IMR-90 (cell line): ENCODE measurements around the gene CXCL17. TPM values are rescaled to one million over a fixed set of nuclear protein-coding genes. Genes with fewer than 3 reads are reported as not detected.

Source experiments
- ATAC-seq: fragments of 200-7000 bp; cut with Tn5 transposase; 2 replicates; pipeline ENCODE4 v1.9.1; 2020; ENCODE audit warnings: low read depth, mild to moderate bottlenecking, moderate library complexity
- BruUV-seq: library from RNA; stranded (reverse); fragments of 400-500 nt; replicated peaks from 2 replicates; lab custom pipeline; 2021; lab: Mats Ljungman, UMichigan
- CTCF ChIA-PET: fragments of 300-600 bp; formaldehyde crosslinking; extraction: SDS; loops from one replicate; lab custom pipeline; 2021; ENCODE audit warnings: antibody characterized with exemption; lab: Yijun Ruan, JAX
- POLR2A ChIA-PET: fragments of 300-600 bp; sonication (Branson Sonifier 250); formaldehyde crosslinking; loops from one replicate; lab custom pipeline; 2022; ENCODE audit warnings: antibody characterized with exemption; ENCODE audit not compliant: unreplicated experiment; lab: Charles Lee
- DNase-seq: peaks from one replicate; pipeline ENCODE4 v3.0.0; 2013
- H2AFZ ChIP-seq: replicated peaks from 2 replicates; pipeline ENCODE3; 2013; ENCODE audit warnings: low read length, mild to moderate bottlenecking; ENCODE audit not compliant: poor library complexity
- H2AK5ac ChIP-seq: 2 replicates; pipeline ENCODE4 v1.6.1; 2013; ENCODE audit warnings: low read depth, low read length, inconsistent platforms
- H2AK9ac ChIP-seq: replicated peaks from 2 replicates; pipeline ENCODE3; 2013; ENCODE audit warnings: mild to moderate bottlenecking, low read depth, low read length, moderate library complexity; ENCODE audit not compliant: poor library complexity
- H2BK120ac ChIP-seq: 2 replicates; pipeline ENCODE4 v1.6.1; 2013; ENCODE audit warnings: low read depth, low read length, inconsistent platforms
- H2BK15ac ChIP-seq: 3 replicates; pipeline ENCODE4 v1.6.1; 2013; ENCODE audit warnings: low read depth, low read length, inconsistent platforms
- H2BK20ac ChIP-seq: 2 replicates; pipeline ENCODE4 v1.6.1; 2013; ENCODE audit warnings: low read depth, mild to moderate bottlenecking, inconsistent platforms, low read length, moderate library complexity
- H2BK5ac ChIP-seq: 2 replicates; pipeline ENCODE4 v1.6.1; 2013; ENCODE audit warnings: mild to moderate bottlenecking, low read depth, low read length, inconsistent platforms; ENCODE audit not compliant: poor library complexity, severe bottlenecking
- H3K14ac ChIP-seq: replicated peaks from 2 replicates; pipeline ENCODE4 v1.6.1; 2013; ENCODE audit warnings: low read depth, low read length, inconsistent platforms
- H3K18ac ChIP-seq: 2 replicates; pipeline ENCODE4 v1.6.1; 2013; ENCODE audit warnings: low read depth, low read length, control low read depth
- H3K23ac ChIP-seq: 2 replicates; pipeline ENCODE4 v1.6.1; 2013; ENCODE audit warnings: low read depth, low read length, inconsistent platforms
- H3K27ac ChIP-seq: 2 replicates; pipeline ENCODE4 v1.5.1; 2013; ENCODE audit warnings: mild to moderate bottlenecking, control low read depth, low read length; ENCODE audit not compliant: insufficient read depth
- H3K27me3 ChIP-seq: 2 replicates; pipeline ENCODE4 v1.6.1; 2013; ENCODE audit warnings: low read length; ENCODE audit not compliant: control insufficient read depth, insufficient read depth
- H3K36me3 ChIP-seq: 2 replicates; pipeline ENCODE4 v1.6.1; 2013; ENCODE audit warnings: low read length, mixed read lengths; ENCODE audit not compliant: control insufficient read depth, insufficient read depth
- H3K4ac ChIP-seq: 2 replicates; pipeline ENCODE4 v1.6.1; 2013; ENCODE audit warnings: low read depth, low read length, inconsistent platforms
- H3K4me1 ChIP-seq: 2 replicates; pipeline ENCODE4 v1.6.1; 2013; ENCODE audit warnings: low read length, mixed read lengths; ENCODE audit not compliant: control insufficient read depth, insufficient read depth
- H3K4me2 ChIP-seq: 2 replicates; pipeline ENCODE4 v1.6.1; 2013; ENCODE audit warnings: low read depth, mild to moderate bottlenecking, control low read depth, low read length, moderate library complexity
- H3K4me3 ChIP-seq: 2 replicates; pipeline ENCODE4 v1.5.1; 2013; ENCODE audit warnings: low read depth, mild to moderate bottlenecking, control low read depth, low read length, moderate library complexity; ENCODE audit not compliant: insufficient read depth
- H3K56ac ChIP-seq: 2 replicates; pipeline ENCODE4 v1.6.1; 2013; ENCODE audit warnings: low read length, inconsistent platforms; ENCODE audit not compliant: insufficient read depth; ENCODE audit errors: extremely low read depth
- H3K79me1 ChIP-seq, 2 experiments: 2 replicates each; pipeline ENCODE4 v1.6.1; 2013; ENCODE audit warnings: low read length in 2 of 2, inconsistent platforms in 1 of 2, low read depth in 1 of 2
- H3K9ac ChIP-seq: 2 replicates; pipeline ENCODE4 v1.6.1; 2013; ENCODE audit warnings: low read depth, low read length, control low read depth
- H3K9me1 ChIP-seq: 2 replicates; pipeline ENCODE4 v1.6.1; 2013; ENCODE audit warnings: low read length, inconsistent platforms; ENCODE audit not compliant: insufficient read depth
- H3K9me3 ChIP-seq: 2 replicates; pipeline ENCODE4 v1.6.1; 2013; ENCODE audit warnings: low read length; ENCODE audit not compliant: control insufficient read depth, insufficient read depth
- H4K20me1 ChIP-seq: 2 replicates; pipeline ENCODE4 v1.6.1; 2013; ENCODE audit warnings: low read length, inconsistent platforms; ENCODE audit not compliant: insufficient read depth
- H4K5ac ChIP-seq: 2 replicates; pipeline ENCODE4 v1.6.1; 2013; ENCODE audit warnings: mild to moderate bottlenecking, low read depth, low read length, control low read depth
- H4K8ac ChIP-seq, 2 experiments: 2 replicates each; pipeline ENCODE4 v1.6.1; 2013; ENCODE audit warnings: low read depth in 2 of 2, low read length in 2 of 2, control low read depth in 1 of 2, inconsistent platforms in 1 of 2
- H4K91ac ChIP-seq: 2 replicates; pipeline ENCODE4 v1.6.1; 2013; ENCODE audit warnings: low read depth, low read length, inconsistent platforms; ENCODE audit not compliant: insufficient read depth
- BHLHE40 ChIP-seq: fragments of 150-350 bp; IDR thresholded peaks from 2 replicates; pipeline ENCODE4 v1.6.1; 2016; ENCODE audit warnings: mild to moderate bottlenecking, low read depth, low read length
- CEBPB ChIP-seq: IDR thresholded peaks from 2 replicates; pipeline ENCODE4 v1.6.1; 2012; ENCODE audit warnings: low read depth, low read length, improper control_type of control experiment
- CHD1 ChIP-seq: IDR thresholded peaks from 2 replicates; pipeline ENCODE4 v1.6.1; 2012; ENCODE audit warnings: low read depth, low read length, improper control_type of control experiment
- CTCF ChIP-seq: conservative IDR thresholded peaks from 2 replicates; pipeline ENCODE4 v1.5.1; 2012; ENCODE audit warnings: mild to moderate bottlenecking, low read depth, low read length, improper control_type of control experiment
- ELK1 ChIP-seq: fragments of 150-350 bp; IDR thresholded peaks from 2 replicates; pipeline ENCODE4 v1.6.1; 2016; ENCODE audit warnings: low read depth, mild to moderate bottlenecking, low read length, moderate library complexity, borderline replicate concordance
- FOS ChIP-seq: fragments of 150-350 bp; IDR thresholded peaks from 2 replicates; pipeline ENCODE4 v1.6.1; 2016; ENCODE audit warnings: low read depth, low read length
- MAFK ChIP-seq: IDR thresholded peaks from 2 replicates; pipeline ENCODE4 v1.6.1; 2012; ENCODE audit warnings: low read depth, low read length, improper control_type of control experiment
- MAZ ChIP-seq: IDR thresholded peaks from 2 replicates; pipeline ENCODE4 v1.6.1; 2012; ENCODE audit warnings: low read depth, mild to moderate bottlenecking, low read length, improper control_type of control experiment, moderate library complexity, borderline replicate concordance
- MXI1 ChIP-seq: IDR thresholded peaks from 2 replicates; pipeline ENCODE4 v1.6.1; 2012; ENCODE audit warnings: low read depth, mild to moderate bottlenecking, low read length, moderate library complexity, borderline replicate concordance
- NFE2L2 ChIP-seq: fragments of 150-350 bp; IDR thresholded peaks from 2 replicates; pipeline ENCODE4 v1.6.1; 2016; ENCODE audit warnings: low read depth, mild to moderate bottlenecking, low read length
- POLR2A ChIP-seq: IDR thresholded peaks from 2 replicates; pipeline ENCODE4 v1.6.1; 2012; ENCODE audit warnings: mild to moderate bottlenecking, low read depth, low read length
- RAD21 ChIP-seq: IDR thresholded peaks from 2 replicates; pipeline ENCODE4 v1.6.1; 2012; ENCODE audit warnings: low read length, improper control_type of control experiment
- RCOR1 ChIP-seq: IDR thresholded peaks from 2 replicates; pipeline ENCODE4 v1.6.1; 2012; ENCODE audit warnings: mild to moderate bottlenecking, low read length, improper control_type of control experiment; ENCODE audit not compliant: insufficient replicate concordance
- RFX5 ChIP-seq: IDR thresholded peaks from 2 replicates; pipeline ENCODE4 v1.8.0; 2012; ENCODE audit warnings: low read depth, mild to moderate bottlenecking, low read length, moderate library complexity
- SMC3 ChIP-seq: fragments of 150-350 bp; IDR thresholded peaks from 2 replicates; pipeline ENCODE4 v1.6.1; 2016; ENCODE audit warnings: low read depth, mild to moderate bottlenecking, antibody characterized with exemption, low read length, moderate library complexity
- USF2 ChIP-seq: fragments of 150-350 bp; IDR thresholded peaks from 2 replicates; pipeline ENCODE4 v1.6.1; 2017; ENCODE audit warnings: mild to moderate bottlenecking, antibody characterized with exemption, low read length, low read depth
- WGBS, 2 experiments: methylation state at CpG; one replicate each; pipeline versions ENCODE4 v1.1.5 to v1.1.7; 2013; ENCODE audit warnings: missing lambda C conversion rate in 2 of 2; ENCODE audit not compliant: insufficient read length in 1 of 2; ENCODE audit errors: extremely low coverage in 2 of 2; 5-methylcytosine and 5-hydroxymethylcytosine counted together
- dilution Hi-C: fragments of 300-500 bp; cut with HindIII; formaldehyde crosslinking; loops from one replicate; pipeline ENCODE4 v1.14.3; 2018; ENCODE audit warnings: low sequenced_read_pairs; ENCODE audit not compliant: unreplicated experiment
- in situ Hi-C: fragments of 300-500 bp; cut with MboI; formaldehyde crosslinking; loops from 3 replicates; pipeline ENCODE4 v1.14.3; 2019; ENCODE audit warnings: low sequenced_read_pairs, inconsistent platforms, mixed read lengths
- intact Hi-C: fragments of 100-400 bp; cut with micrococcal nuclease; formaldehyde crosslinking; loops from 2 replicates; pipeline ENCODE4 v1.10.0; 2022
- polyA plus RNA-seq, 3 experiments: library from polyadenylated mRNA; depleted of rRNA; stranded (reverse); fragments of >200 nt; gene quantifications; 2 replicates each; pipeline ENCODE4 v1.2.3, GENCODE V29; 2012; ENCODE audit warnings: low replicate concordance in 1 of 3
- total RNA-seq: library from RNA; depleted of rRNA; stranded (reverse); fragments of >200 nt; gene quantifications from 2 replicates; pipeline ENCODE4 v1.2.3, GENCODE V29; 2012

Gene CXCL17
- total and polyA plus RNA-seq, 2 of the 4 experiments (the other 2 are of a cell fraction): not detected

- no peak overlapping the region for H3K9ac ChIP-seq
- no peak for ATAC-seq
- peaks cover 9% of the 10 kb centered on the region for H3K4me1 ChIP-seq
- no peak overlapping the region for H2BK5ac ChIP-seq
- H4K91ac ChIP-seq: no peak overlapping the region
- H2BK20ac ChIP-seq: no peak overlapping the region
- peaks cover 4 to 19% of the 10 kb centered on the region in 2 experiments; a peak in 2 of 4 replicates for H3K79me1 ChIP-seq
- no peaks in the 10 kb centered on the region for H3K27me3 ChIP-seq
- in situ Hi-C loops (no loop called here), dilution Hi-C loops (no loop called here), intact Hi-C loops (no loop called here)
- H4K20me1 ChIP-seq: peaks cover 11% of the 10 kb centered on the region; the same call in 1 of the 2 replicates
- no peak overlapping the region for H3K23ac ChIP-seq
- H3K9me3 ChIP-seq: no peaks in the 10 kb centered on the region
- no peak overlapping the region for H2AFZ ChIP-seq
- H2AK5ac ChIP-seq: no peak overlapping the region
- no peak overlapping the region for H4K8ac ChIP-seq
- H3K56ac ChIP-seq: no peak overlapping the region
- no TSS peak for BruUV-seq
- no CpG with 5 or more reads among the region's 6 CpGs for WGBS, 2 experiments
- ChIA-PET CTCF (no interaction called here), POLR2A (no interaction called here)
- H2BK15ac ChIP-seq: no peak overlapping the region
- H3K9me1 ChIP-seq: peaks cover 11% of the 10 kb centered on the region
- no peak overlapping the region for H4K5ac ChIP-seq
- TF ChIP-seq RAD21 (no peak), MXI1 (no peak), MAFK (no peak), POLR2A (no peak), RCOR1 (no peak), BHLHE40 (no peak), ELK1 (no peak), RFX5 (no peak), CEBPB (no peak), CHD1 (no peak), MAZ (no peak), NFE2L2 (no peak), USF2 (no peak), SMC3 (no peak), FOS (no peak), CTCF (no peak)
- H2BK120ac ChIP-seq: no peak overlapping the region
- H3K4me2 ChIP-seq: no peak overlapping the region
- H3K4ac ChIP-seq: no peak overlapping the region
- H3K36me3 ChIP-seq: no peaks in the 10 kb centered on the region
- no peak overlapping the region for H2AK9ac ChIP-seq
- no peak overlapping the region for H3K14ac ChIP-seq
- H3K4me3 ChIP-seq: no peak overlapping the region
- no peak overlapping the region for H3K18ac ChIP-seq
- H3K27ac ChIP-seq: no peak overlapping the region
- no peak for DNase-seq
Measured at GRCh38 chr19:42419309-42419708, 23.4 kb downstream of the CXCL17 start.
